Measurements from ENCODE around the gene PURA.

Gene PURA

DNA sequence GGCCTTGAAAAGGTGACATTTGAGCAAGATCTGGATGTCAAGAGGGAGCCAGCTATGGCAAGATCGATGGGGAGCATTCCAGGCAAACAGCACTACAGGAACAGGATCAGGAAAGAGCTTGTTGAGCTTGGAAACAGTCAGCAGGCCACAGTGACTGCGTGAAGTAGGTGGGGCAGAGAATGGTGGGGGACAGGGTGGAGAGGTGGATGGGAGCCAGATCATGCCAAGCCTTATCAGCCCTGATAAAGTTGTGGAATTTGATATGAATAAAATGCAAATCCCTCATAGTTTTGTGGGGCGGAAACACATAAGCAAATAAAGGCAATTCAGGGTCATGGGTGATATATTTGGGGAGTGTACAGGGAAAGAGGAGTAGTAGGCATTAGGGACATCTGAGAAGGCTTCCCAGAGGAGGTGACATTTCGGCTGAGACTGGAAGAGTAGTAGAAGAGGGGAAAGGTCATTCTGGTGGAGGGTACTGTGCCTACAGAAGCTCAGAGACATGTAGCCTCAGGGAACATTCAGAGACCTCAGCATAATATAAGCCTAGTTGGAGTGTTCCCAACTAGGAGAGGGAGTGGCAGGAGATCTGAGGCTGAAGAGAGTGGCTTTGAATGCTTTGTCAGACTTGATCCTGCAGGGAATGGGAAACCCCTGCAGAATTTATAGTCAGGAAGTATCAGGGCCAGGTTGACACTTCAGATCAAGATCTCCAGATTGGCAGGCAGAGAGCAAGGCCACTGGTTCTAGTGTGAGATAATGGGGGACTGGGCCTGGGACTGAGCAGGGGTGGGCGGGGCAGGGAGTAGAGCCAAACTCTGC is 51.4 kb downstream of the PURA start:
- DNase-seq = no peak

DNA sequence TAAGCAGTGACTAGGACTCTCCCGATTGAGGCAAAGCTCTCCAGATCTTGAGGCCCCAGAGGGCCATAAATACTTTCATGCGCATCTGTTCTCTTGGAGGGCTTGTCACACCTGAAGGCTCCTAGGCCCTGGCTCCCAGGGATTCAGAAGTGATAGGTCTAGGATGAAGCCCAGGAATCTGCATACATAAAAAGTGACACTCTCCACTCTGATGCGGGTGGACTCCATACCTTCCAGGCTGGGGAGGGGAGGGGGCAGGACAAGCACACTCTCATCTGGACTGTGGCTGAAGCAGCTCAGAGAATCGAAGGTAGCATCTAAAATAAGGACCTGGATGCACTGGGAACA is 52.0 kb downstream of the PURA start:
- no peak for DNase-seq

DNA sequence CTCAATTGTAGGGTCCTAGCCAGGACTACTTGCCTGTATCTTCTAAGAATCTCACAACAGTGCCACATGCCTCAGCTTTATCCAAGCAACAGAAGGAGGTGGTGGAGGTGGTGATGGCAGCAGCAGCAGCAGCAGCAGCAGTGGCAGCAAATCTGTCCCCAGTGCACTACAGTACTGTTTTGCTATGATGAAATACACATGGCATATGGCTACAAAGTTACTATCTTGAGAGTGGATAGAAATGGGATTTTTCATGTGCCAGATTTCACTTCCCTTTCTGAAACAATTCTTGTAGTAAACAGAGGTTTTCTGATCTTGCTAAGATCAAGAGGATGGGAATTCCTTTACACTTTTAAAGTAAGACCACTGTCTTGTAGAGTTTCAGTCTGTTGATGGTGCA is 53.0 kb downstream of the PURA start:
- no peak for DNase-seq

DNA sequence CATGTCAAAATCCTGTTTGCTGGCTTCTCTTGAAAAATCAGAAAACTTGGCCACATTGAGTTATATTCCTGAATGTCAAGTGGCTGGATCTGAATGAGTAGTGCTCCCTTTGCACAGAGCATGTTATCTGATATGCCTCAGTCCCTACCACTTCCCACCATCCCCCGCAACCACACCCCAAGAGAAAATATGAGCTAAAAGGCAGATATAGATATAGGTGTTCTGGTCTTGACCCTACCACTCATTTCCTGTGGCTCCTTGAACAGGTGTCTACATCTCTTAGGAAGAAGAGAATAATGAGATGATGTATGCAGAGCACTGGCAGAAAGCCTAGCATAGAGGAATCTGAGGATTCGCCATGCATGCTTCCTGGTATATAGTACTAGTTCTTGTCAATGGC is 54.5 kb downstream of the PURA start:
- DNase-seq = no peak

- no peak for DNase-seq
Observed at GRCh38 chr5:140169410-140169809, 55.5 kb downstream of the PURA start.

- DNase-seq = no peak
Observed at GRCh38 chr5:140172483-140172882, 58.6 kb downstream of the PURA start.

GRCh38 chr5:140174014-140174413 is 60.1 kb downstream of the PURA start:
- DNase-seq = no peak

DNA sequence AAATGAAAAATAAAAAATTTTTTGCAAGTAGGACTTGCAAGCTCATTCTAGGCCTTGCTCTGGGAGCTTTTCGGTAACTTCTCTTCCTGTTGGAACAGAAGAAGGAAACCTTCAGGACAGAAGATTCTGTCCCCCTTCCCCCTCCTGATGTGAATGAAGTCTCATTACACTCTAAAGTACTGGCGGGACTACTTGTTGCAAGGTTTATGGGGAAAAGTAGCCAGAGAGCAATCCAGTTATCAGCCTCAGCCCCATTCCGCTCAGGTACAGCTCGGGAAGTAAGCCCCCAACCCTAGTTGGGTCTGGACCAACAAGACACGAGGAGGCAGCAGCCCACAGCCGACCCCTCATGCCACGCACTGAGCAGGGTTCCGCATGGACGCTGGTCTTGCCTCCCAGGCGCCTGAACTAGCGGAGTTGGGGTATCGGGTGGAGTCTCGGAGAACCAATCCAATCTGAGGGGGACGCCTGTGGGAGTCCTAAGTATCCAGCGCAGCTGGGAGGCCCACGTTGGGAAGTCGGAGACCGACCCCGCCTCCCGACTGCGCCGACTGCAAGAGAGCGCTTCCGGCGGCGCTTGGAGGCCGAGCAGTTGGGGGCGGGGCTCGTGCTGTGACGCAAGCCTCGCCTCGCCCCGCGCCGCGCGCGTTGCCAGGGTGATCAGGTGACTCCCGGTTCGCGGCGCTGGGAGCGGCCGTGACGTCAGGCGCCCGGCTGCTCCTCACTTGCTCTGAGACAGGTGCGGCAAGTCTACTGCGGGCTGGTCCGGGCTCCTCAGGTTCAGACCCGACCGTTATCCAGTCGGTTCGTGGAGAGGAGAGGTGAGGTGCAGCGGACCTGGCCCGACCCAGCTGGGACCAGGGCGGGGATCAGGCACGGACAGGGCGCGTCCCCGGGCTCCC is 60.8 kb downstream of the PURA start, which contains the start of gene CYSTM1:
TSS of gene CYSTM1 (plus strand) at position 724 of the 902 bp plus-strand sequence. CDS start 19,278 bp downstream, outside the sequence.
- peak; percentile 98 for DNase-seq

Data from femur (tissue), 1 donor.